SKM-1 treated with dmso at 0.1 percent for 144 hours (cell line): Measurements from ENCODE around the gene SNED1.
"Not testable (repeated sequence)": the region's sequence is repeated elsewhere in the genome, so short reads cannot be mapped to it uniquely, and the experiment has no call there.

Experiments used
- DNase-seq: peaks from one replicate; lab custom pipeline; 2025; ENCODE audit not compliant: unreplicated experiment; lab: John Stamatoyannopoulos, UW

SNED1 gene

GRCh38 chr2:241081643-241082340, 83.4 kb downstream of the SNED1 start:
- no peak for DNase-seq

GRCh38 chr2:241082341-241083090, 84.1 kb downstream of the SNED1 start:
- DNase-seq = no peak

GRCh38 chr2:241083091-241083415, 84.6 kb downstream of the SNED1 start:
- DNase-seq = no peak

GRCh38 chr2:241084856-241085444, 86.5 kb downstream of the SNED1 start:
- no peak for DNase-seq

- no peak for DNase-seq
Measured at GRCh38 chr2:241087420-241088268, 89.2 kb downstream of the SNED1 start.

- no peak for DNase-seq
Measured at GRCh38 chr2:241088376-241088775, 90.0 kb downstream of the SNED1 start.

- no peak for DNase-seq
Measured at GRCh38 chr2:241088791-241089732, 90.6 kb downstream of the SNED1 start.

- no peak for DNase-seq
Measured at GRCh38 chr2:241091201-241091600, 92.8 kb downstream of the SNED1 start.

GRCh38 chr2:241091734-241092445, 93.5 kb downstream of the SNED1 start:
- no peak for DNase-seq

GRCh38 chr2:241092677-241093076, 94.3 kb downstream of the SNED1 start:
- DNase-seq = no peak

- not testable (repeated sequence) for DNase-seq
Measured at GRCh38 chr2:241093133-241093781, 94.8 kb downstream of the SNED1 start.

GRCh38 chr2:241094172-241094571, 95.8 kb downstream of the SNED1 start:
- DNase-seq = no peak

GRCh38 chr2:241094924-241095420, 96.6 kb downstream of the SNED1 start:
- no peak for DNase-seq

- no peak for DNase-seq
Measured at GRCh38 chr2:241095594-241096290, 97.3 kb downstream of the SNED1 start.

- no peak for DNase-seq
Measured at GRCh38 chr2:241096979-241097378, 98.6 kb downstream of the SNED1 start.

- no peak for DNase-seq
Measured at GRCh38 chr2:241099246-241099645, 100.8 kb downstream of the SNED1 start.

- DNase-seq = peak; percentile 75
Measured at GRCh38 chr2:241102239-241102803, 103.9 kb downstream of the SNED1 start, which contains the start of gene MTERF4. Gene MTERF4, minus strand, starts transcription at chr2:241102287. Its CDS starts 14 bp downstream, at chr2:241102273.

GRCh38 chr2:241103176-241103595, 104.8 kb downstream of the SNED1 start:
- no peak for DNase-seq
